Karpas-422 (cell line): ENCODE data around the gene SYAP1. TPM values are rescaled to one million over a fixed set of nuclear protein-coding genes. Genes with fewer than 3 reads are reported as not detected.

ENCODE experiments used
- DNase-seq: peaks from one replicate; pipeline ENCODE4 v3.0.0-alpha.2; 2015
- H2AFZ ChIP-seq: fragments of 200-600 bp; sonication (generic); 2 replicates; pipeline ENCODE4 v1.6.1; 2014; ENCODE audit warnings: antibody characterized with exemption, low read length, mixed read lengths
- H3K27ac ChIP-seq: fragments of 200-600 bp; sonication (generic); 2 replicates; pipeline ENCODE4 v1.5.1; 2014; ENCODE audit warnings: mild to moderate bottlenecking, low read length, moderate library complexity
- H3K27me3 ChIP-seq: fragments of 200-600 bp; sonication (generic); 2 replicates; pipeline ENCODE4 v1.6.1; 2014; ENCODE audit warnings: low read length, mixed read lengths
- H3K36me3 ChIP-seq: fragments of 200-600 bp; sonication (generic); 2 replicates; pipeline ENCODE4 v1.6.1; 2014; ENCODE audit warnings: low read length, mixed read lengths; ENCODE audit not compliant: insufficient read depth
- H3K4me1 ChIP-seq: fragments of 200-600 bp; sonication (generic); 2 replicates; pipeline ENCODE4 v1.6.1; 2014; ENCODE audit warnings: mild to moderate bottlenecking, low read length, mixed read lengths
- H3K4me2 ChIP-seq: fragments of 200-600 bp; sonication (generic); 2 replicates; pipeline ENCODE4 v1.6.1; 2014; ENCODE audit warnings: low read length, low read depth, mild to moderate bottlenecking; ENCODE audit not compliant: poor library complexity, severe bottlenecking
- H3K4me3 ChIP-seq: fragments of 200-600 bp; sonication (generic); 2 replicates; pipeline ENCODE4 v1.5.1; 2014; ENCODE audit warnings: mild to moderate bottlenecking, antibody characterized with exemption, low read length, mixed read lengths
- H3K79me2 ChIP-seq: fragments of 200-600 bp; sonication (generic); 2 replicates; pipeline ENCODE4 v1.6.1; 2014; ENCODE audit warnings: mild to moderate bottlenecking, low read length, mixed read lengths
- H3K9ac ChIP-seq: fragments of 200-600 bp; sonication (generic); 2 replicates; pipeline ENCODE4 v1.6.0; 2014; ENCODE audit warnings: low read length
- H3K9me2 ChIP-seq: fragments of 200-600 bp; sonication (generic), shearing (Covaris generic); replicated peaks from 2 replicates; pipeline ENCODE4 v1.6.0; 2014; ENCODE audit warnings: mild to moderate bottlenecking, low read length, moderate library complexity; ENCODE audit not compliant: insufficient read depth
- H3K9me3 ChIP-seq: fragments of 300-700, 200-600 bp; sonication (generic); 2 replicates; pipeline ENCODE4 v1.6.1; 2014; ENCODE audit warnings: low read length, mixed read lengths
- H4K20me1 ChIP-seq: fragments of 200-600 bp; sonication (generic); 2 replicates; pipeline ENCODE4 v1.6.1; 2014; ENCODE audit warnings: mild to moderate bottlenecking, antibody characterized with exemption, low read length, low read depth; ENCODE audit not compliant: insufficient read depth
- total RNA-seq: library from RNA; depleted of rRNA; stranded (reverse); fragments of >200 nt; shearing (Covaris generic); gene quantifications from 2 replicates; pipeline ENCODE4 v1.2.3, GENCODE V29; 2014; ENCODE audit warnings: low replicate concordance; rRNA removed

SYAP1 gene
- 31.2 and 40.9 TPM in 2 replicates for total RNA-seq

- Histone ChIP-seq H4K20me1 (peaks cover 6% of the 10 kb centered on the region; the same call in 1 of the 2 replicates), H3K4me1 (peaks cover 28% of the 10 kb centered on the region), H3K4me3 (peak within 1 kb of the TSS; percentile 84), H3K9me3 (no peaks in the 10 kb centered on the region), H3K27ac (no peak within 1 kb of the TSS), H2AFZ (peak within 1 kb of the TSS; percentile 76), H3K9me2 (no peaks in the 10 kb centered on the region), H3K9ac (peak within 1 kb of the TSS; percentile 89), H3K36me3 (peaks cover 5% of the 10 kb centered on the region; the same call in 1 of the 2 replicates), H3K79me2 (peaks cover 50% of the 10 kb centered on the region), H3K27me3 (no peaks in the 10 kb centered on the region), H3K4me2 (peak within 1 kb of the TSS; percentile 92)
- DNase-seq: peak; percentile 98
These were observed at the start of gene SYAP1 for GRCh38 chrX:16719334-16720084. Gene SYAP1, plus strand, starts transcription at chrX:16719612. Its CDS starts 113 bp downstream, at chrX:16719725.

- peak; percentile 79 for DNase-seq
- Histone ChIP-seq H3K27ac (no peak overlapping the region), H3K9ac (no peak overlapping the region)
These were observed 48.4 kb upstream of the SYAP1 start for GRCh38 chrX:16671005-16671404.

GRCh38 chrX:16678689-16679088 is 40.7 kb upstream of the SYAP1 start:
- no peak overlapping the region for H3K27ac ChIP-seq
- no peaks in the 10 kb centered on the region for H3K9me2 ChIP-seq
- no peak for DNase-seq
- H3K9ac ChIP-seq: no peak overlapping the region
- no peak overlapping the region for H3K4me3 ChIP-seq
- no peaks in the 10 kb centered on the region for H3K27me3 ChIP-seq
- H3K4me1 ChIP-seq: no peaks in the 10 kb centered on the region
- H3K79me2 ChIP-seq: no peaks in the 10 kb centered on the region
- H2AFZ ChIP-seq: no peak overlapping the region
- no peak overlapping the region for H3K4me2 ChIP-seq
- no peaks in the 10 kb centered on the region for H4K20me1 ChIP-seq
- H3K36me3 ChIP-seq: no peaks in the 10 kb centered on the region
- H3K9me3 ChIP-seq: no peaks in the 10 kb centered on the region

More at GRCh38 chrX:16671005-16671404, 48.4 kb upstream of the SYAP1 start:
- H3K4me1 ChIP-seq: no peaks in the 10 kb centered on the region
- H3K27me3 ChIP-seq: no peaks in the 10 kb centered on the region
- no peaks in the 10 kb centered on the region for H3K79me2 ChIP-seq
- H3K36me3 ChIP-seq: no peaks in the 10 kb centered on the region
- no peaks in the 10 kb centered on the region for H3K9me2 ChIP-seq
- no peaks in the 10 kb centered on the region for H4K20me1 ChIP-seq
- no peak overlapping the region for H2AFZ ChIP-seq
- no peaks in the 10 kb centered on the region for H3K9me3 ChIP-seq
- H3K4me2 ChIP-seq: no peak overlapping the region
- H3K4me3 ChIP-seq: no peak overlapping the region

- H3K27ac ChIP-seq: no peak overlapping the region
- no peak overlapping the region for H3K4me3 ChIP-seq
- no peak overlapping the region for H2AFZ ChIP-seq
- H3K79me2 ChIP-seq: no peaks in the 10 kb centered on the region
- H3K4me1 ChIP-seq: no peaks in the 10 kb centered on the region
- no peaks in the 10 kb centered on the region for H3K9me2 ChIP-seq
- H4K20me1 ChIP-seq: no peaks in the 10 kb centered on the region
- no peaks in the 10 kb centered on the region for H3K9me3 ChIP-seq
- H3K36me3 ChIP-seq: no peaks in the 10 kb centered on the region
- H3K27me3 ChIP-seq: no peaks in the 10 kb centered on the region
- no peak overlapping the region for H3K4me2 ChIP-seq
- DNase-seq: no peak
- no peak overlapping the region for H3K9ac ChIP-seq
These were observed 36.3 kb upstream of the SYAP1 start for GRCh38 chrX:16683007-16683664.

GRCh38 chrX:16687514-16687913 is 31.9 kb upstream of the SYAP1 start:
- Histone ChIP-seq H3K4me1 (no peaks in the 10 kb centered on the region), H3K4me2 (no peak overlapping the region), H2AFZ (no peak overlapping the region), H3K4me3 (no peak overlapping the region), H3K27ac (no peak overlapping the region), H3K9ac (no peak overlapping the region), H3K9me2 (no peaks in the 10 kb centered on the region), H3K36me3 (no peaks in the 10 kb centered on the region), H3K79me2 (no peaks in the 10 kb centered on the region), H4K20me1 (no peaks in the 10 kb centered on the region), H3K27me3 (no peaks in the 10 kb centered on the region), H3K9me3 (no peaks in the 10 kb centered on the region)
- no peak for DNase-seq

GRCh38 chrX:16695079-16695676 is 24.2 kb upstream of the SYAP1 start:
- no peak overlapping the region for H2AFZ ChIP-seq
- no peaks in the 10 kb centered on the region for H3K36me3 ChIP-seq
- no peaks in the 10 kb centered on the region for H3K27me3 ChIP-seq
- no peak overlapping the region for H3K4me3 ChIP-seq
- H3K27ac ChIP-seq: no peak overlapping the region
- no peaks in the 10 kb centered on the region for H3K9me3 ChIP-seq
- no peaks in the 10 kb centered on the region for H4K20me1 ChIP-seq
- H3K4me1 ChIP-seq: no peaks in the 10 kb centered on the region
- no peaks in the 10 kb centered on the region for H3K79me2 ChIP-seq
- H3K9me2 ChIP-seq: no peaks in the 10 kb centered on the region
- no peak overlapping the region for H3K9ac ChIP-seq
- peak; percentile 89 for DNase-seq
- no peak overlapping the region for H3K4me2 ChIP-seq

GRCh38 chrX:16696956-16697355 is 22.5 kb upstream of the SYAP1 start:
- no peaks in the 10 kb centered on the region for H3K36me3 ChIP-seq
- no peak overlapping the region for H3K27ac ChIP-seq

GRCh38 chrX:16699389-16699788 is 20.0 kb upstream of the SYAP1 start:
- Histone ChIP-seq H3K36me3 (no peaks in the 10 kb centered on the region), H4K20me1 (no peaks in the 10 kb centered on the region), H2AFZ (no peak overlapping the region), H3K9me2 (no peaks in the 10 kb centered on the region), H3K27ac (no peak overlapping the region), H3K4me2 (no peak overlapping the region), H3K4me1 (no peaks in the 10 kb centered on the region), H3K9me3 (no peaks in the 10 kb centered on the region), H3K9ac (no peak overlapping the region), H3K4me3 (no peak overlapping the region), H3K79me2 (no peaks in the 10 kb centered on the region), H3K27me3 (no peaks in the 10 kb centered on the region)
- no peak for DNase-seq

More at GRCh38 chrX:16696956-16697355, 22.5 kb upstream of the SYAP1 start:
- no peak for DNase-seq
- Histone ChIP-seq H3K9me2 (no peaks in the 10 kb centered on the region), H3K9me3 (no peaks in the 10 kb centered on the region), H3K79me2 (no peaks in the 10 kb centered on the region), H3K4me1 (no peaks in the 10 kb centered on the region), H3K4me3 (no peak overlapping the region), H4K20me1 (no peaks in the 10 kb centered on the region), H3K4me2 (no peak overlapping the region), H3K9ac (no peak overlapping the region), H2AFZ (no peak overlapping the region), H3K27me3 (no peaks in the 10 kb centered on the region)
